Subcutaneous adipose tissue (tissue), 4 donors: Measurements from ENCODE around the gene C1orf210. TPM values are rescaled to one million over a fixed set of nuclear protein-coding genes. Genes with fewer than 3 reads are reported as not detected.

Experiments used
- CTCF ChIP-seq: fragments of 450-650 bp; IDR thresholded peaks from one replicate; pipeline ENCODE4 v1.5.1; 2016; ENCODE audit warnings: low read depth, mild to moderate bottlenecking, control low read depth, antibody characterized with exemption, moderate library complexity
- total RNA-seq, 4 donors: library from RNA; depleted of rRNA; stranded (reverse); fragments of >200 nt; gene quantifications; one replicate each; pipeline ENCODE4 v1.1.0, GENCODE V29; 2016

Gene C1orf210
- total RNA-seq, 4 donors from 2014 or later: 0.34 to 2.6 TPM; not detected in 2

- no peak for TF ChIP-seq CTCF
These were observed 46.4 kb downstream of the C1orf210 start for GRCh38 chr1:43238991-43239469.

GRCh38 chr1:43238085-43238484, 47.3 kb downstream of the C1orf210 start:
- no peak for TF ChIP-seq CTCF

GRCh38 chr1:43237121-43237520, 48.3 kb downstream of the C1orf210 start:
- no peak for TF ChIP-seq CTCF

- no peak for TF ChIP-seq CTCF
These were observed 49.8 kb downstream of the C1orf210 start for GRCh38 chr1:43235451-43236121.

- no peak for TF ChIP-seq CTCF
These were observed 50.3 kb downstream of the C1orf210 start for GRCh38 chr1:43235040-43235439.

GRCh38 chr1:43234267-43234666, 51.1 kb downstream of the C1orf210 start:
- TF ChIP-seq CTCF: no peak

- TF ChIP-seq CTCF: no peak
These were observed 51.8 kb downstream of the C1orf210 start for GRCh38 chr1:43233631-43234030.
